ENCODE results near the gene INS. TPM values are rescaled to one million over a fixed set of nuclear protein-coding genes. Genes with fewer than 3 reads are reported as not detected.

Gene INS
- total and polyA plus RNA-seq, 2 of the 8 experiments (the other 6 are each of a cell fraction or from before 2014, with no cell fraction given), result not detected

DNA sequence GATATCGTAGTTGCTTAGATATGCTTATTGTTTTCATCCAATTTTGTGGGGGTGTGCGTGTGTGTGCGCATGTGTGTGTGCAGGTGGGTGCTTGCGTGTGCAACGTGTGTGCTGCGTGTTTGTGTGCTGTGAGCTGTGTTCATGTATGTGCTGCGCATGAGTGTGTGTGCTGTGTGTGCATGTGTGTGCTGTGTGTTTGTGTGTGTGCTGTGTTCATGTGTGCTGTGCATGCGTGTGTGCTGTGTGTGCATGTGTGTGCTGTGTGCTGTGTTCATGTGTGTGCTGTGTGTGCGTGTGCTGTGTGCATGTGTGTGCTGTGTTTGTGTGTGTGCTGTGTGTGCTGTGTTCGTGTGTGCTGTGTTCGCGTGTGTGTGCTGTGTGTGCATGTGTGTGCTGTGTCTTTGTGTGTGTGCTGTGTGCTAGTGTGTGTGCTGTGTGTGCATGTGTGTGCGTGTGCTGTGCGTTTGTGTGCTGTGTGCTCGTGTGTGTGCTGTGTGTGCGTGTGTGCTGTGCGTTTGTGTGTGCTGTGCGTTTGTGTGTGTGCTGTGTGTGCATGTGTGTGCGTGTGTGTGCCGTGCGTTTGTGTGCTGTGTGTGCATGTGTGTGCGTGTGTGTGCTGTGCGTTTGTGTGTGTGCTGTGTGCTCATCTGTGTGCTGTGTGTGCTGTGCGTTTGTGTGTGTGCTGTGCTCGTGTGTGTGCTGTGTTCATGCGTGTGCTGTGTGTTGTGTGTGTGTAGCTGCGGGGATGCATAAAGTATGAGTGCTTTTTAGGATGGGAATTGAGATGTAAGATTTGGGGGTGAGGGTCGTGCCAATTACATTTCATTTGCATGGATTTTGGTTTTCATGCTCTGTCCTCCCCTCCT, 29.4 kb downstream of the INS start (continued):
- TF ChIP-seq RNF2 (IDR thresholded peaks at IDR 0.05; ENCODE audit: borderline replicate concordance, low read depth, low read length, missing control alignments, poor library complexity, severe bottlenecking), result no peak
- no peak for TF ChIP-seq RFX5 (IDR thresholded peaks at IDR 0.05; ENCODE audit: borderline replicate concordance, low read depth, low read length)

Data from H1 (cell line).